T-helper 17 cell (primary cell): Measurements from ENCODE around the gene LRRC3C. TPM values are rescaled to one million over a fixed set of nuclear protein-coding genes. Genes with fewer than 3 reads are reported as not detected.
"Not testable (repeated sequence)": the region's sequence is repeated elsewhere in the genome, so short reads cannot be mapped to it uniquely, and the experiment has no call there.

Source experiments
- ATAC-seq: fragments of 150-1000 bp; cut with Tn5 transposase; 2 replicates; pipeline ENCODE4 v1.10.0; 2021; ENCODE audit warnings: mild to moderate bottlenecking, moderate library complexity
- DNase-seq, 3 donors: peaks; one replicate each; pipeline versions ENCODE4 v3.0.0 to v3.0.0-alpha.2; 2020 to 2021
- H3K9me3 ChIP-seq: one replicate; pipeline ENCODE4 v1.7.0; 2013; ENCODE audit warnings: low read length, mild to moderate bottlenecking; ENCODE audit not compliant: control insufficient read depth, poor library complexity, severe bottlenecking
- H3K27ac Mint-ChIP-seq: one replicate; pipeline ENCODE4 v1.8.0; 2022; ENCODE audit warnings: mild to moderate bottlenecking, moderate library complexity, mixed read lengths
- H3K27me3 Mint-ChIP-seq: one replicate; pipeline ENCODE4 v1.8.0; 2022; ENCODE audit warnings: mixed read lengths
- H3K36me3 Mint-ChIP-seq: one replicate; pipeline ENCODE4 v1.8.0; 2022; ENCODE audit warnings: low read depth, mixed read lengths
- H3K4me1 Mint-ChIP-seq: one replicate; pipeline ENCODE4 v1.8.0; 2022; ENCODE audit warnings: mild to moderate bottlenecking, mixed read lengths
- H3K4me3 Mint-ChIP-seq: one replicate; pipeline ENCODE4 v1.8.0; 2022; ENCODE audit warnings: mild to moderate bottlenecking, moderate library complexity, mixed read lengths
- total RNA-seq, 4 donors: library from RNA in 2 of 4; stranded (reverse) in 2 of 4; gene quantifications; one replicate each; pipeline ENCODE4 v1.2.3 and lab custom pipeline; 2022 to 2026

LRRC3C gene
- total RNA-seq, 2 donors from 2014 or later: not detected

- H3K4me3 Mint-ChIP-seq: no peak overlapping the region
- peaks cover 7% of the 10 kb centered on the region for H3K27me3 Mint-ChIP-seq
- H3K9me3 ChIP-seq: no peaks in the 10 kb centered on the region
- no peaks in the 10 kb centered on the region for H3K36me3 Mint-ChIP-seq
- peaks cover 17% of the 10 kb centered on the region for H3K4me1 Mint-ChIP-seq
- ATAC-seq (no peak), DNase-seq (no peak)
- no peak overlapping the region for H3K27ac Mint-ChIP-seq
These were observed 16.8 kb downstream of the LRRC3C start for GRCh38 chr17:39944393-39944711.

- Mint-ChIP-seq H3K27me3 (peaks cover 7% of the 10 kb centered on the region), H3K36me3 (no peaks in the 10 kb centered on the region), H3K4me3 (no peak overlapping the region), H3K4me1 (peaks cover 8% of the 10 kb centered on the region), H3K27ac (no peak overlapping the region)
- ATAC-seq (no peak), DNase-seq (no peak)
- H3K9me3 ChIP-seq: no peaks in the 10 kb centered on the region
These were observed 19.2 kb downstream of the LRRC3C start for GRCh38 chr17:39946551-39947330.

GRCh38 chr17:39948489-39948828 is 20.9 kb downstream of the LRRC3C start:
- not testable (repeated sequence) for H3K9me3 ChIP-seq, H3K4me3 Mint-ChIP-seq, H3K27me3 Mint-ChIP-seq, ATAC-seq, H3K36me3 Mint-ChIP-seq, DNase-seq, H3K27ac Mint-ChIP-seq
- peaks cover 16% of the 10 kb centered on the region for H3K4me1 Mint-ChIP-seq

- no peaks in the 10 kb centered on the region for H3K36me3 Mint-ChIP-seq
- ATAC-seq (no peak), DNase-seq (no peak)
- H3K27me3 Mint-ChIP-seq: no peaks in the 10 kb centered on the region
- peaks cover 16% of the 10 kb centered on the region for H3K4me1 Mint-ChIP-seq
- no peak overlapping the region for H3K27ac Mint-ChIP-seq
- no peak overlapping the region for H3K4me3 Mint-ChIP-seq
- H3K9me3 ChIP-seq: no peaks in the 10 kb centered on the region
These were observed 21.5 kb downstream of the LRRC3C start for GRCh38 chr17:39949028-39949427.

- no peak overlapping the region for H3K27ac Mint-ChIP-seq
- H3K9me3 ChIP-seq: no peaks in the 10 kb centered on the region
- no peak overlapping the region for H3K4me3 Mint-ChIP-seq
- DNase-seq (no peak), ATAC-seq (no peak)
- H3K27me3 Mint-ChIP-seq: no peaks in the 10 kb centered on the region
- H3K4me1 Mint-ChIP-seq: peaks cover 16% of the 10 kb centered on the region
- no peaks in the 10 kb centered on the region for H3K36me3 Mint-ChIP-seq
These were observed 23.4 kb downstream of the LRRC3C start for GRCh38 chr17:39950871-39951348.

- no peaks in the 10 kb centered on the region for H3K36me3 Mint-ChIP-seq
- DNase-seq: no peak
These were observed 24.6 kb downstream of the LRRC3C start for GRCh38 chr17:39951924-39952679.

GRCh38 chr17:39952680-39953470 is 25.3 kb downstream of the LRRC3C start:
- H3K27me3 Mint-ChIP-seq: no peaks in the 10 kb centered on the region
- peak overlapping the region; percentile 85 for H3K4me3 Mint-ChIP-seq
- peak overlapping the region; percentile 49 for H3K27ac Mint-ChIP-seq
- no peaks in the 10 kb centered on the region for H3K9me3 ChIP-seq
- no peaks in the 10 kb centered on the region for H3K36me3 Mint-ChIP-seq
- peak; percentile 89 for ATAC-seq
- peaks cover 11% of the 10 kb centered on the region for H3K4me1 Mint-ChIP-seq
- peak; percentile 93 to 98 (median 97) for DNase-seq

More at GRCh38 chr17:39951924-39952679, 24.6 kb downstream of the LRRC3C start:
- no peak for ATAC-seq
- peaks cover 13% of the 10 kb centered on the region for H3K4me1 Mint-ChIP-seq
- H3K27ac Mint-ChIP-seq: no peak overlapping the region
- H3K4me3 Mint-ChIP-seq: peak overlapping the region; percentile 85
- H3K27me3 Mint-ChIP-seq: no peaks in the 10 kb centered on the region
- no peaks in the 10 kb centered on the region for H3K9me3 ChIP-seq

GRCh38 chr17:39953471-39953888 is 25.9 kb downstream of the LRRC3C start:
- Mint-ChIP-seq H3K4me1 (peaks cover 9% of the 10 kb centered on the region), H3K4me3 (peak overlapping the region; percentile 85), H3K36me3 (no peaks in the 10 kb centered on the region), H3K27ac (peak overlapping the region; percentile 49), H3K27me3 (no peaks in the 10 kb centered on the region)
- no peaks in the 10 kb centered on the region for H3K9me3 ChIP-seq
- DNase-seq (no peak), ATAC-seq (no peak)

- peaks cover 14% of the 10 kb centered on the region for H3K4me1 Mint-ChIP-seq
- no peaks in the 10 kb centered on the region for H3K36me3 Mint-ChIP-seq
- peak overlapping the region; percentile 16 for H3K27ac Mint-ChIP-seq
- ATAC-seq: no peak
- no peaks in the 10 kb centered on the region for H3K27me3 Mint-ChIP-seq
- H3K9me3 ChIP-seq: no peaks in the 10 kb centered on the region
- H3K4me3 Mint-ChIP-seq: peak overlapping the region; percentile 63
- DNase-seq: no peak
These were observed 27.3 kb downstream of the LRRC3C start for GRCh38 chr17:39954876-39955275.

GRCh38 chr17:39955726-39956225 is 28.2 kb downstream of the LRRC3C start:
- H3K27ac Mint-ChIP-seq: no peak overlapping the region
- H3K9me3 ChIP-seq: no peaks in the 10 kb centered on the region
- peaks cover 14% of the 10 kb centered on the region for H3K4me1 Mint-ChIP-seq
- H3K27me3 Mint-ChIP-seq: no peaks in the 10 kb centered on the region
- H3K4me3 Mint-ChIP-seq: no peak overlapping the region
- H3K36me3 Mint-ChIP-seq: no peaks in the 10 kb centered on the region
- no peak for ATAC-seq
- no peak for DNase-seq

- ATAC-seq (no peak), DNase-seq (no peak)
- Mint-ChIP-seq H3K4me3 (no peak overlapping the region), H3K27me3 (no peaks in the 10 kb centered on the region), H3K27ac (peak overlapping the region; percentile 14), H3K36me3 (no peaks in the 10 kb centered on the region), H3K4me1 (peaks cover 19% of the 10 kb centered on the region)
- no peaks in the 10 kb centered on the region for H3K9me3 ChIP-seq
These were observed 33.1 kb downstream of the LRRC3C start for GRCh38 chr17:39960524-39961041.

- H3K27ac Mint-ChIP-seq: peak within 1 kb of the TSS; percentile 62
- peak within 1 kb of the TSS; percentile 53 for H3K4me3 Mint-ChIP-seq
- H3K36me3 Mint-ChIP-seq: no peaks in the 10 kb centered on the region
- no peak for ATAC-seq
- H3K4me1 Mint-ChIP-seq: peaks cover 23% of the 10 kb centered on the region
- H3K9me3 ChIP-seq: no peaks in the 10 kb centered on the region
- peaks cover 6% of the 10 kb centered on the region for H3K27me3 Mint-ChIP-seq
- DNase-seq: no peak
These were observed 35.2 kb downstream of the LRRC3C start, which contains the start of gene GSDMA for GRCh38 chr17:39962642-39963220. GSDMA (plus strand) TSS chr17:39963004; CDS start chr17:39965688, 2,684 bp downstream.
